ENCODE results near the gene KCNG2. TPM values are rescaled to one million over a fixed set of nuclear protein-coding genes. Genes with fewer than 3 reads are reported as not detected.

The KCNG2 gene
- total and polyA plus RNA-seq, 2 of the 4 experiments (the other 2 are of a cell fraction): not detected

GRCh38 chr18:79897940-79898625 lies 100.3 kb downstream of the KCNG2 start:
- CTCF ChIA-PET: no interaction called here

More at GRCh38 chr18:79897940-79898625, 100.3 kb downstream of the KCNG2 start:
- Histone ChIP-seq H2AK9ac (replicated peaks; ENCODE audit: low read depth, low read length, poor library complexity) (peak overlapping the region; percentile 72), H2AFZ (replicated peaks; ENCODE audit: low read length, poor library complexity) (peak overlapping the region; percentile 32), H2BK120ac (ENCODE audit: low read depth, low read length) (no peak overlapping the region), H3K56ac (ENCODE audit: extremely low read depth, insufficient read depth, low read length) (no peak overlapping the region), H3K9me3 (ENCODE audit: control insufficient read depth, insufficient read depth, low read length) (peaks cover 41% of the 10 kb centered on the region), H3K4me3 (ENCODE audit: insufficient read depth, low read depth, low read length) (no peak overlapping the region), H4K91ac (ENCODE audit: insufficient read depth, low read depth, low read length) (no peak overlapping the region), H3K14ac (replicated peaks; ENCODE audit: low read depth, low read length) (no peak overlapping the region), H3K23ac (ENCODE audit: low read depth, low read length) (no peak overlapping the region), H3K4ac (ENCODE audit: low read depth, low read length) (no peak overlapping the region), H4K8ac (ENCODE audit: low read depth in 2 of 2, low read length in 2 of 2) (no peak overlapping the region), H3K18ac (ENCODE audit: low read depth, low read length) (no peak overlapping the region), H3K27me3 (ENCODE audit: control insufficient read depth, insufficient read depth, low read length) (no peaks in the 10 kb centered on the region), H2AK5ac (ENCODE audit: low read depth, low read length) (no peak overlapping the region), H4K5ac (ENCODE audit: low read depth, low read length) (no peak overlapping the region), H3K79me1 (ENCODE audit: low read depth in 1 of 2, low read length in 2 of 2) (no peaks in the 10 kb centered on the region), H2BK15ac (ENCODE audit: low read depth, low read length) (no peak overlapping the region), H3K9me1 (ENCODE audit: insufficient read depth, low read length) (no peaks in the 10 kb centered on the region), H3K4me2 (ENCODE audit: low read depth, low read length) (no peak overlapping the region), H3K4me1 (ENCODE audit: control insufficient read depth, insufficient read depth, low read length) (no peaks in the 10 kb centered on the region), H3K36me3 (ENCODE audit: control insufficient read depth, insufficient read depth, low read length) (peaks cover 19% of the 10 kb centered on the region), H3K9ac (ENCODE audit: low read depth, low read length) (no peak overlapping the region), H2BK5ac (ENCODE audit: low read depth, low read length, poor library complexity, severe bottlenecking) (no peak overlapping the region), H2BK20ac (ENCODE audit: low read depth, low read length) (no peak overlapping the region), H3K27ac (ENCODE audit: insufficient read depth, low read length) (no peak overlapping the region), H4K20me1 (ENCODE audit: insufficient read depth, low read length) (no peaks in the 10 kb centered on the region; the same call in 1 of the 2 replicates)
- intact Hi-C loops (cut with micrococcal nuclease): no loop called here
- TF ChIP-seq CEBPB (IDR thresholded peaks at IDR 0.05; ENCODE audit: low read depth, low read length) (no peak), RAD21 (IDR thresholded peaks at IDR 0.05; ENCODE audit: low read length) (no peak), MAFK (IDR thresholded peaks at IDR 0.05; ENCODE audit: low read depth, low read length) (no peak), SMC3 (IDR thresholded peaks at IDR 0.05; ENCODE audit: low read depth, low read length) (no peak), MAZ (IDR thresholded peaks at IDR 0.05; ENCODE audit: borderline replicate concordance, low read depth, low read length) (no peak), POLR2A (IDR thresholded peaks at IDR 0.05; ENCODE audit: low read depth, low read length) (no peak)
- TF ChIP-seq, protein P1, sequence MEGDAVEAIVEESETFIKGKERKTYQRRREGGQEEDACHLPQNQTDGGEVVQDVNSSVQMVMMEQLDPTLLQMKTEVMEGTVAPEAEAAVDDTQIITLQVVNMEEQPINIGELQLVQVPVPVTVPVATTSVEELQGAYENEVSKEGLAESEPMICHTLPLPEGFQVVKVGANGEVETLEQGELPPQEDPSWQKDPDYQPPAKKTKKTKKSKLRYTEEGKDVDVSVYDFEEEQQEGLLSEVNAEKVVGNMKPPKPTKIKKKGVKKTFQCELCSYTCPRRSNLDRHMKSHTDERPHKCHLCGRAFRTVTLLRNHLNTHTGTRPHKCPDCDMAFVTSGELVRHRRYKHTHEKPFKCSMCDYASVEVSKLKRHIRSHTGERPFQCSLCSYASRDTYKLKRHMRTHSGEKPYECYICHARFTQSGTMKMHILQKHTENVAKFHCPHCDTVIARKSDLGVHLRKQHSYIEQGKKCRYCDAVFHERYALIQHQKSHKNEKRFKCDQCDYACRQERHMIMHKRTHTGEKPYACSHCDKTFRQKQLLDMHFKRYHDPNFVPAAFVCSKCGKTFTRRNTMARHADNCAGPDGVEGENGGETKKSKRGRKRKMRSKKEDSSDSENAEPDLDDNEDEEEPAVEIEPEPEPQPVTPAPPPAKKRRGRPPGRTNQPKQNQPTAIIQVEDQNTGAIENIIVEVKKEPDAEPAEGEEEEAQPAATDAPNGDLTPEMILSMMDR (conservative IDR thresholded peaks at IDR 0.05; ENCODE audit: low read depth, low read length): no peak
- WGBS, 2 experiments (ENCODE audit: extremely low coverage in 2 of 2, insufficient read length in 1 of 2): 100% methylated on average over 2 of the region's 15 CpGs; no CpG with 5 or more reads in 1 of the 2 experiments
- POLR2A ChIA-PET (ENCODE audit: unreplicated experiment): no interaction called here
- ATAC-seq (ENCODE audit: low read depth) (no peak), DNase-seq (no peak)
- in situ Hi-C loops (cut with MboI; ENCODE audit: low sequenced_read_pairs): no loop called here
- dilution Hi-C loops (cut with HindIII; ENCODE audit: low sequenced_read_pairs, unreplicated experiment): no loop called here
- no TSS peak for BruUV-seq (replicated peaks)

All from IMR-90 (cell line).